GM18502 (cell line): Measurements from ENCODE around the gene LYZL4.

Experiments
- ATAC-seq: cut with Tn5 transposase; IDR thresholded peaks from one replicate; pipeline ENCODE4 v1.9.1; 2021; ENCODE audit warnings: mild to moderate bottlenecking; ENCODE audit not compliant: unreplicated experiment, poor library complexity

LYZL4 gene

GRCh38 chr3:42381551-42382082 is 28.8 kb downstream of the LYZL4 start:
- ATAC-seq: no peak

- ATAC-seq: no peak
Observed at GRCh38 chr3:42377681-42378080, 32.7 kb downstream of the LYZL4 start.

DNA sequence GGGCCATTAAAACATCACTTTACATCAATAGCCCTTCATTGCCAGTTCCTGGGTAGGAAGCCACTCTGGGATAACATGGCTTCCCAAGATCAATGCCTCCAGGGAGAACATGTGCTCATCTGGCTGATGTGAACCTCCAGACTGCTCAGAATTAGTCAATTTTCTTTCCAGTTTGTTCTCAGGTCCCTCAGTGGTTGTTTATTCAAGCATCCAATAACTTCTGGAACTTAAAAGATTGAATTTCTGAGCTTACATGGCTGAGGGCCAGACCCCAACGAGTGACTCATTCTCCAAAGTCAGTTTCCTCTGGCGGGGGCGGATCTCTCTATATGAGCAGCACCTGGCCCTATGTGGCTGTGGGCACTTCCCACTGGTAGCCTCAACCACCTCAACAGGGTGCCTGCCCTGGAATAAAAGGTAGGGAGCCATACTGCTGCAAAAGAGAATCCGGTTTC is 34.0 kb downstream of the LYZL4 start:
- ATAC-seq: no peak

- no peak for ATAC-seq
Observed at GRCh38 chr3:42375121-42375800, 35.1 kb downstream of the LYZL4 start.

- ATAC-seq: no peak
Observed at GRCh38 chr3:42371776-42372175, 38.6 kb downstream of the LYZL4 start.

DNA sequence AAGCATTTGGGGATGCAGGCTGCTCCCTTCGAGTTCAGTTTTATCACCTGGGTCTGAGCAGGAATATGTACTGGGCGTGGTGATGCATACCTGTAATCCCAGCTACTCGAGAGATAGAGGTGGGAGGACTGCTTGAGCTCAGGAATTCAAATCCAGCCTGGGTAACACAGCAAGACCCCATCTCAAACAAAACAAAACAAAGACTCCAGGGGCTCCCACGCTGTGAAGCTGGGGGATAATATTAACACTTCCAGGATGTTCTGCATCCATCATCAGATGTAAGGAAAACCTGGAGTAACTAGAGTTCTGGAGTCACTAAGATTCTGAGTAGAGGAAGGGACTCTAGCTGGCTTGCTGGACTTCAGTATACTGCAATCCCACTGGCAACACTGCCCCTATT is 40.6 kb downstream of the LYZL4 start:
- no peak for ATAC-seq

DNA sequence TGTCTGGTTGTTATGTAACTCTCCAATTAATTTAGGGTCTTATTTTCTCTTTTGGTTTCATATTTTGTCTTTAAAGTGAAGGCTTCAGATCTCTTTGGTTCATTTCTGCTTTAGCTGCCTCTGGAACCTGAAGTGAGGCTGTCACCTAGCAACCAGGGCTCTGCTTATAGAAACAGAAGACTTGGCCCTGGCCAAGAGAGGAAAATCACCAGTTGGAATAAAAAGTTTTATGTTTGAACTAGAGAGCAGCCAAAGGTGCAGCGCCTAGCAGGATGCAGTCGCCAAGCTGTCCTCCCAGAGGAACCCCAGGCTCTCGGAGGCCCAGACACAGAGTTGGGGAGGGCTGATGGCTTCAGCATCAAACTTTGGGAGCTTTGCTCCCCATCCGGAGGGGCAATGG is 41.1 kb downstream of the LYZL4 start:
- ATAC-seq: no peak

DNA sequence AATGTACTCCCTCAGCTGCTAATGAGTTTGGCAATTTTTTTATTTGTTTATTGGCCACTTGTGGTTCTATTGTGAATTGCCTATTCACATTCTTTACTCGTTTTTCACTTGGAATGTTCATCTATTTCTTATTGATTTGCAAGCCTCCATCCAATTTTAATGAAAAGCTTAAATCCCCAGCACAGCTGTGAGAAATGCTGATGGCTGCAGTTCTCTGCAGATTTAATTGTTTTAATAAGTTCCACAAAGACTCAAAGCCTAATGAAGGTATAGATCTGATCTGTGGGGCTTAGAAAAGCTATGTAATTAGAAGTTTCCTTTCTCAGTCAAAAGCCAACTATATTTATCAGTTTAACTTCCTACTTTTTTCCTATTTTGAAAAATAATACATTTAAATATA is 41.5 kb downstream of the LYZL4 start:
- no peak for ATAC-seq

DNA sequence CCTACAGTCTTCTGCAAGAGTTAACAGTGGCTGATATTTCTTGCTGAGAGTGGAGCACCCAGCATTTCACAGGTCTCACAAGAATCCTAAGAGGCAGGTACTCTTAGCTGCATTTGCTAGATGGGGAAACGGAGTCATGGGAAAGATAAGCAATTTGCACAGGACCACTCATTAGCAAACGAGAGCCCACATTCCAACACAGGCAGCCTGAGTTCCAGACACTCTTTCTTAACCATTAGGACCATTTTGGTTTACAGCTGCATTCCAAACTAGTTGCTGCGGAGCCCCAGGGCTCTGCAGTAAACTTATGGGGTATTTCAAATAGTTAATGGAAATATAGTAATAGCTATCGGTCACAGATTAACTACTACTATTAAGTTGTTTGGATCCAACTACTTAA is 42.5 kb downstream of the LYZL4 start:
- no peak for ATAC-seq

DNA sequence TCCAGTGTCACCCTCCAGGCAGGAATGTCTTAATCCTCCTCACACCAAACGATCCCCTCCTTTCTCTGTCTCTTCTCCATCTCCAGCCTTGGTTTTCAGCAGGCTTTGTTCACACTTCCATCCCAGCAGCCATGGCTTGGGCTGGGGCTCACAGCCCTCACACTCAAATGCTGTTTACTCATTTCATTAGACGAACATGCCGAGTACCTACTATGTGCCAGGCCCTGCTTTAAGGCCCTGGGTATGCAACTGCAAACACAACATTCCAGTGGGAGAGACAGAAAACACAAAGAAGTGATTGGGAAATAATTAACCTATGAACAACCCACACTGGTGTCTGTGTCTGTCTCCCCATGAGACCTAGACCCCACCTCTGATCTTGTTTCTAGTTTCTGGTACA is 43.9 kb downstream of the LYZL4 start:
- ATAC-seq: no peak

GRCh38 chr3:42357335-42357734 is 53.1 kb downstream of the LYZL4 start:
- no peak for ATAC-seq

DNA sequence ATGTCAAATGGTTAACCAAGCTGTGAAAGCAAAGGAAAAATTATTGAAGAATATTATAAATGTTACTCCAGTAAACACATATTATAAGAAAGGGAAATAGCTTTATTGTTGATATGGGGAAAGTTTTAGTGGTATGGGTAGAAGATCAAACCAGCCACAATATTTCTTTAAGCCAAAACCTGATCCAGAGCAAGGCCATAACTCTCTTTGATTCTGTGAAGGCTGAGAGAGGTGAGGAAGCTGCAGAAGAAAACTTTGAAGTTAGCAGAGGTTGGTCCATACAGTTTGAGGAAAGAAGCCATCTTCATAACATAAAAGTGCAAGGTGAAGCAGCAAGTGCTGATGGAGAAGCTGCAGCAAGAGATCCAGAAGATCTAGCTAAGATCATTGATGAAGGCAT is 54.8 kb downstream of the LYZL4 start:
- no peak for ATAC-seq

DNA sequence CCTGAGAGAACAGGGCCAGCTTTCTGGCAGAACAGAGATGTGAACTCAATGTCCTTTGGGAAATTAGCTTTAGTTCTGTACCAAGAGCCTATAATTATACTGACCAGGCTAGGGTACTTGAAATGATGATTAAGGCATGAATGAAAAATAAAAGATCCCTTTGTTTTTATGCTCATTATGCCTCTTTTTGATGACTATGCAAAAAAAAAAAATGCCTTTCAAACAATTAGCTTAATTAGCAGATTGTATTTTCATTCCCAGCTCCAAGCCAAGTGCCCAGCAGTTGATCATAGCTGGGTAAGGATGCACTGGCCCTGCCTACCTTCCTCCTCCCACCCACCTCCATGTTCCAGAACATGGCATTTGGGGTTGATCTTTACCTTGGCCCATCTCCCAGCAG is 56.8 kb downstream of the LYZL4 start:
- ATAC-seq: no peak

GRCh38 chr3:42351207-42351606 is 59.2 kb downstream of the LYZL4 start:
- no peak for ATAC-seq

DNA sequence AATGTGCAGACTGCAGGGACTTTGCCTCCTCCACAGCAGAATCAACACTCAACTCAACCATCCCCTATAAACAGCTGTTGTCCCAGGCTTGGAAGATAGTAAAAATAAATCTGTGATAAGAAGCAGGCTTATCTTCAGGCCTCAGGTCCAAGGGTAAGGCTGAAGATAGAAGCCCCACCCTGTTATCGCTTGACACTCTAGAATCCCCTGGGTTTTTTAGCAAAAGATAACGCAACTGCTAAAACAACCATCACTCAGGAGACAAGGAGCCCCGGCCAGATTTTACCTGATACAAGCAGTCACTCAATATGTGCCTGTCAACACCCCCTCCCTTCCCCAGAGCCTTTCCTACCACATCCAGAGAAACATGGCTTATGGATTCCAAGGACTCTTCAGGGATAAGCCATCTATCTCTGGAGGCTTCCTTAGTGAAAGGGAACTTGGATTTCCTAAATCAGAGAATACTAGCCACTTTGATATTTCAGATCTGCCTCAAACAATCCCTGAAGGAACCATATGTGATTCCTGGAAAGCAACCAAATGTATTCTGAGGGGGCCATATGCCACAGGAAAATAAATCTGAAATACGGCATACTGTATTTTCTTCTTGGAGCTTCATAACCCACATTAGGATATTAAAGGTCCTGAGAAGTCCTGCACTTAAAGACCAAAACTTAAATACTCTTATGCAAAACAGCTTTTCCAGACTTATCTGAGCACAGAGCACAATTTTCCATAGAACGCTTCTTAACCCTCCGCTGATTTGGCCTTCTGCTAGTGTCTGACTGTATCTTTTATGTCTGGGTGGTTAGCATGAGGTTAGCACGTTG is 60.4 kb downstream of the LYZL4 start:
- ATAC-seq: no peak

GRCh38 chr3:42347928-42348327 is 62.5 kb downstream of the LYZL4 start:
- ATAC-seq: no peak
